HCT116 (cell line): ENCODE measurements around the gene KIF5A. TPM values are rescaled to one million over a fixed set of nuclear protein-coding genes. Genes with fewer than 3 reads are reported as not detected.

ENCODE experiments used
- ATAC-seq: fragments of 200-7000 bp; cut with Tn5 transposase; 2 replicates; pipeline ENCODE4 v1.9.1; 2020; ENCODE audit warnings: mild to moderate bottlenecking, moderate library complexity
- BruUV-seq: library from RNA; stranded (reverse); fragments of 400-500 nt; replicated peaks from 2 replicates; lab custom pipeline; 2021; lab: Mats Ljungman, UMichigan
- CTCF ChIA-PET: fragments of 300-600 bp; sonication (Branson Sonifier 250); formaldehyde crosslinking; loops from one replicate; lab custom pipeline; 2021; ENCODE audit warnings: antibody characterized with exemption; lab: Charles Lee
- POLR2A ChIA-PET: fragments of 300-600, 350-600 bp; sonication (Branson Sonifier 250); formaldehyde crosslinking; loops from one replicate; lab custom pipeline; 2021; ENCODE audit warnings: antibody characterized with exemption; lab: Charles Lee
- RAD21 ChIA-PET, 2 experiments: fragments of 300-600 bp; sonication (Branson Sonifier 250); formaldehyde crosslinking; loops; one replicate each; lab custom pipeline; 2023; ENCODE audit warnings: low total read pairs in 2 of 2; ENCODE audit not compliant: uncharacterized antibody in 2 of 2, unreplicated experiment in 2 of 2, low non-redundant PET in 1 of 2; lab: Charles Lee
- DNase-seq: peaks from one replicate; pipeline ENCODE4 v3.0.0-alpha.2; 2010; ENCODE audit warnings: low read depth, low spot score
- H2AFZ ChIP-seq: fragments of 200-600 bp; shearing (Covaris generic), sonication (generic); 2 replicates; pipeline ENCODE4 v1.6.1; 2017; ENCODE audit warnings: low read depth, mixed run types, mixed read lengths, antibody characterized with exemption, low read length; ENCODE audit not compliant: poor library complexity, severe bottlenecking
- H3K27ac ChIP-seq: 2 replicates; pipeline ENCODE4 v1.5.1; 2012; ENCODE audit warnings: low read depth, low read length
- H3K27me3 ChIP-seq: fragments of 200-600 bp; sonication (generic); 2 replicates; pipeline ENCODE4 v1.6.1; 2016; ENCODE audit warnings: mixed run types, low read length, mixed read lengths; ENCODE audit not compliant: insufficient read depth
- H3K36me3 ChIP-seq, 2 experiments: fragments of 200-500 bp in 1 of 2; fragments of 200-600 bp in 1 of 2; sonication (Bioruptor generic) in 1 of 2; sonication (generic) in 1 of 2; 2 replicates each; pipeline versions ENCODE4 v1.5.1 to v1.6.1; 2014 to 2016; ENCODE audit warnings: low read length in 2 of 2, inconsistent platforms in 1 of 2, mixed read lengths in 1 of 2, mixed run types in 1 of 2; ENCODE audit not compliant: insufficient read depth in 2 of 2, control insufficient read depth in 1 of 2
- H3K4me1 ChIP-seq, 2 experiments: fragments of 200-600 bp in 1 of 2; sonication (generic) in 1 of 2; 2 replicates each; pipeline versions ENCODE4 v1.5.1 to v1.6.1; 2012 to 2017; ENCODE audit warnings: low read length in 2 of 2, inconsistent platforms in 1 of 2, mild to moderate bottlenecking in 1 of 2, mixed read lengths in 1 of 2, mixed run types in 1 of 2, moderate library complexity in 1 of 2; ENCODE audit not compliant: insufficient read depth in 2 of 2, control insufficient read depth in 1 of 2
- H3K4me2 ChIP-seq: fragments of 200-600 bp; sonication (generic); 2 replicates; pipeline ENCODE4 v1.6.1; 2017; ENCODE audit warnings: mixed run types, low read length, mixed read lengths
- H3K4me3 ChIP-seq, 2 experiments: fragments of 200-600 bp in 1 of 2; sonication (generic) in 1 of 2; replicated peaks in 1 of 2; 2 replicates each; pipeline ENCODE4 v1.5.1; 2011 to 2016; ENCODE audit warnings: low read length in 2 of 2, control low read depth in 1 of 2, low read depth in 1 of 2, mild to moderate bottlenecking in 1 of 2, mixed read lengths in 1 of 2, mixed run types in 1 of 2
- H3K79me2 ChIP-seq: fragments of 200-600 bp; sonication (generic); 2 replicates; pipeline ENCODE4 v1.6.1; 2017; ENCODE audit warnings: mild to moderate bottlenecking, mixed run types, low read length, moderate library complexity, mixed read lengths; ENCODE audit not compliant: insufficient read depth
- H3K9ac ChIP-seq: fragments of 200-600 bp; sonication (generic); 2 replicates; pipeline ENCODE4 v1.6.1; 2016; ENCODE audit warnings: low read length, mixed read lengths
- H3K9me2 ChIP-seq: fragments of 200-600 bp; sonication (generic), shearing (Covaris generic); 2 replicates; pipeline ENCODE4 v1.6.1; 2017; ENCODE audit warnings: mixed run types, mild to moderate bottlenecking, moderate library complexity; ENCODE audit not compliant: insufficient read depth
- H3K9me3 ChIP-seq, 2 experiments: fragments of 200-500 bp in 1 of 2; fragments of 200-600 bp in 1 of 2; sonication (Bioruptor generic) in 1 of 2; sonication (generic) in 1 of 2; 2 replicates each; pipeline ENCODE4 v1.6.1; 2014 to 2017; ENCODE audit warnings: low read length in 2 of 2, mixed read lengths in 2 of 2, inconsistent platforms in 1 of 2, low read depth in 1 of 2, mild to moderate bottlenecking in 1 of 2, mixed run types in 1 of 2, moderate library complexity in 1 of 2; ENCODE audit not compliant: control insufficient read depth in 1 of 2, insufficient read depth in 1 of 2
- H4K20me1 ChIP-seq: fragments of 200-600 bp; sonication (generic), shearing (Covaris generic); 2 replicates; pipeline ENCODE4 v1.6.1; 2017; ENCODE audit warnings: mixed run types, mild to moderate bottlenecking, moderate library complexity; ENCODE audit not compliant: insufficient read depth
- ATF3 ChIP-seq: IDR thresholded peaks from 2 replicates; pipeline ENCODE4 v1.6.1; 2012
- CTCF ChIP-seq, 3 experiments: fragments of 200-600 bp in 1 of 3; sonication (generic) in 1 of 3; IDR thresholded peaks in 2 of 3; conservative IDR thresholded peaks in 1 of 3; 2 replicates each; pipeline ENCODE4 v1.5.1; 2012 to 2017; ENCODE audit warnings: low read depth in 2 of 3, low read length in 2 of 3, antibody characterized with exemption in 1 of 3, borderline replicate concordance in 1 of 3, control low read depth in 1 of 3, mild to moderate bottlenecking in 1 of 3, mixed read lengths in 1 of 3, mixed run types in 1 of 3, moderate library complexity in 1 of 3; ENCODE audit not compliant: insufficient read depth in 1 of 3
- ELF1 ChIP-seq: IDR thresholded peaks from 2 replicates; pipeline ENCODE4 v1.6.1; 2012; ENCODE audit warnings: low read depth, borderline replicate concordance
- FOSL1 ChIP-seq: IDR thresholded peaks from 2 replicates; pipeline ENCODE4 v1.6.1; 2012; ENCODE audit warnings: low read depth
- JUND ChIP-seq: IDR thresholded peaks from 2 replicates; pipeline ENCODE4 v1.6.1; 2012
- MAX ChIP-seq: IDR thresholded peaks from 2 replicates; pipeline ENCODE4 v1.6.1; 2012
- REST ChIP-seq: IDR thresholded peaks from 2 replicates; pipeline ENCODE4 v1.6.1; 2012; ENCODE audit warnings: low read depth
- SP1 ChIP-seq: IDR thresholded peaks from 2 replicates; pipeline ENCODE4 v1.6.1; 2012; ENCODE audit warnings: low read depth
- SRF ChIP-seq: IDR thresholded peaks from 2 replicates; pipeline ENCODE4 v1.6.1; 2012; ENCODE audit warnings: low read depth
- YY1 ChIP-seq: IDR thresholded peaks from 2 replicates; pipeline ENCODE4 v1.6.1; 2011; ENCODE audit warnings: low read length, low read depth, moderate library complexity, mild to moderate bottlenecking; ENCODE audit not compliant: insufficient replicate concordance; ENCODE audit errors: extremely low read depth
- ZBTB33 ChIP-seq: IDR thresholded peaks from 2 replicates; pipeline ENCODE4 v1.6.1; 2011; ENCODE audit warnings: mild to moderate bottlenecking, low read length, moderate library complexity; ENCODE audit not compliant: insufficient replicate concordance; ENCODE audit errors: extremely low read depth
- ZFX ChIP-seq: fragments of 450-650 bp; IDR thresholded peaks from 2 replicates; pipeline ENCODE4 v1.6.1; 2017
- ZNF274 ChIP-seq: fragments of 200-500 bp; sonication (Bioruptor generic); IDR thresholded peaks from 2 replicates; pipeline ENCODE4 v1.6.1; 2014; ENCODE audit warnings: mild to moderate bottlenecking, low read depth, low read length, inconsistent platforms
- intact Hi-C: fragments of 100-400 bp; cut with micrococcal nuclease; formaldehyde crosslinking; loops from 2 replicates; pipeline ENCODE4 v1.10.0; 2022
- total RNA-seq: library from RNA; stranded (reverse); gene quantifications from one replicate; pipeline ENCODE4 v1.2.1, GENCODE V29; 2021; ENCODE audit not compliant: unreplicated experiment

KIF5A gene
- total RNA-seq, 1 experiment from 2014 or later: 5.2 TPM

GRCh38 chr12:57614948-57615500, 65.2 kb downstream of the KIF5A start:
- no TSS peak for BruUV-seq
- H3K4me2 ChIP-seq: no peak overlapping the region
- no peaks in the 10 kb centered on the region for H4K20me1 ChIP-seq
- intact Hi-C loops: no loop called here
- no peak overlapping the region for H3K4me3 ChIP-seq
- TF ChIP-seq JUND: no peak
- TF ChIP-seq ZBTB33: no peak
- TF ChIP-seq ZFX: no peak
- TF ChIP-seq YY1: no peak
- TF ChIP-seq ELF1: no peak
- TF ChIP-seq ATF3: no peak
- no peak for TF ChIP-seq SP1
- no peak for TF ChIP-seq MAX
- no peak for TF ChIP-seq REST
- TF ChIP-seq ZNF274: no peak
- no peak for TF ChIP-seq CTCF (IDR thresholded peaks at IDR 0.05 in 2 of 3, conservative IDR thresholded peaks at IDR 0.05 in 1 of 3; ENCODE audit: borderline replicate concordance in 1 of 3, insufficient read depth in 1 of 3, low read depth in 2 of 3, low read length in 2 of 3)
- no peak for TF ChIP-seq SRF
- TF ChIP-seq FOSL1: no peak
- DNase-seq: no peak
- no peaks in the 10 kb centered on the region for H3K36me3 ChIP-seq
- no peaks in the 10 kb centered on the region for H3K79me2 ChIP-seq
- no peak overlapping the region for H2AFZ ChIP-seq
- no peaks in the 10 kb centered on the region for H3K27me3 ChIP-seq
- ChIA-PET POLR2A (no interaction called here), RAD21 (no interaction called here), CTCF (interaction anchor here (1.7 kb wide), 1 partner anchor 31 kb away, joined by 4 read pairs; no protein-coding TSS in a partner anchor)
- H3K9me2 ChIP-seq: no peaks in the 10 kb centered on the region
- no peaks in the 10 kb centered on the region for H3K9me3 ChIP-seq
- H3K27ac ChIP-seq: no peak overlapping the region
- H3K4me1 ChIP-seq: peaks cover 0 to 9% of the 10 kb centered on the region in 2 experiments; a peak in 1 of 4 replicates
- no peak overlapping the region for H3K9ac ChIP-seq
- no peak for ATAC-seq
